ENCODE measurements around the gene BFSP2.

- TF ChIP-seq CTCF (IDR thresholded peaks at IDR 0.05) (no peak), POLR2A (IDR thresholded peaks at IDR 0.05) (no peak)
Observed at GRCh38 chr3:133419151-133419909, 19.5 kb downstream of the BFSP2 start.
